RWPE1 (cell line): ENCODE data around the gene PF4V1.

Source experiments
- CTCF ChIA-PET: fragments of 350-600 bp; sonication (Branson Sonifier 250); formaldehyde crosslinking; extraction: SDS; loops from one replicate; lab custom pipeline; 2021; lab: Yijun Ruan, JAX
- POLR2A ChIA-PET: fragments of 400-600 bp; formaldehyde crosslinking; extraction: SDS; loops from one replicate; lab custom pipeline; 2020; ENCODE audit warnings: antibody characterized with exemption; ENCODE audit not compliant: low non-redundant PET; lab: Yijun Ruan, JAX
- DNase-seq: peaks from one replicate; pipeline ENCODE4 v3.0.0; 2012; ENCODE audit warnings: low spot score
- H3K27ac ChIP-seq: fragments of 450-650 bp; 2 replicates; pipeline ENCODE4 v1.5.1; 2017
- TF ChIP-seq, protein P1 (sequence below): fragments of 450-650 bp; conservative IDR thresholded peaks from 2 replicates; pipeline ENCODE4 v1.5.1; 2017; ENCODE audit warnings: low read depth, mild to moderate bottlenecking

Gene PF4V1

DNA sequence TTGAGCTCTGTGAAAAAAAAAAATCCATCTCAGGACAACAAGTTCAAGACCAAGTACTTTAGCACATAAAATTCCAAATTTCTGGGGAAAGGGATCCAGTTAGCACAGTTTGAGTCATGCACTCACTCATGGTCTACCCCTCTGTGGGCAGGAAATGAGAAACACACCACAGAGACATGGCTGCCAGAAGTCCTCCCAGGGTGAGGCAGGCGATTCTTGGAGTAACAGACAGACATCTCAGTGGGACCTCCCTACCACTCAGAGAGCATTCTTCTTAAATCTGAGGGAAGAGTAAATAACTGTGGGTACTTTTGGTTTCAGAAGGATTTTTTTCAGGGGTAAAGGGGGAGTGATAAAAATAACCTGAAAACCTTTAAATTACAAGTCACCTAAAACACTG is 30.2 kb downstream of the PF4V1 start:
- ChIA-PET CTCF (interaction anchor here (0.6 kb wide), 1 partner anchor 720 kb away, joined by 3 read pairs; no protein-coding TSS in a partner anchor), POLR2A (interaction anchor here (0.6 kb wide), 1 partner anchor 792 kb away, joined by 4 read pairs; no protein-coding TSS in a partner anchor)
- no peak overlapping the region for H3K27ac ChIP-seq
- DNase-seq = no peak
- TF ChIP-seq, protein P1, sequence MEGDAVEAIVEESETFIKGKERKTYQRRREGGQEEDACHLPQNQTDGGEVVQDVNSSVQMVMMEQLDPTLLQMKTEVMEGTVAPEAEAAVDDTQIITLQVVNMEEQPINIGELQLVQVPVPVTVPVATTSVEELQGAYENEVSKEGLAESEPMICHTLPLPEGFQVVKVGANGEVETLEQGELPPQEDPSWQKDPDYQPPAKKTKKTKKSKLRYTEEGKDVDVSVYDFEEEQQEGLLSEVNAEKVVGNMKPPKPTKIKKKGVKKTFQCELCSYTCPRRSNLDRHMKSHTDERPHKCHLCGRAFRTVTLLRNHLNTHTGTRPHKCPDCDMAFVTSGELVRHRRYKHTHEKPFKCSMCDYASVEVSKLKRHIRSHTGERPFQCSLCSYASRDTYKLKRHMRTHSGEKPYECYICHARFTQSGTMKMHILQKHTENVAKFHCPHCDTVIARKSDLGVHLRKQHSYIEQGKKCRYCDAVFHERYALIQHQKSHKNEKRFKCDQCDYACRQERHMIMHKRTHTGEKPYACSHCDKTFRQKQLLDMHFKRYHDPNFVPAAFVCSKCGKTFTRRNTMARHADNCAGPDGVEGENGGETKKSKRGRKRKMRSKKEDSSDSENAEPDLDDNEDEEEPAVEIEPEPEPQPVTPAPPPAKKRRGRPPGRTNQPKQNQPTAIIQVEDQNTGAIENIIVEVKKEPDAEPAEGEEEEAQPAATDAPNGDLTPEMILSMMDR = no peak

DNA sequence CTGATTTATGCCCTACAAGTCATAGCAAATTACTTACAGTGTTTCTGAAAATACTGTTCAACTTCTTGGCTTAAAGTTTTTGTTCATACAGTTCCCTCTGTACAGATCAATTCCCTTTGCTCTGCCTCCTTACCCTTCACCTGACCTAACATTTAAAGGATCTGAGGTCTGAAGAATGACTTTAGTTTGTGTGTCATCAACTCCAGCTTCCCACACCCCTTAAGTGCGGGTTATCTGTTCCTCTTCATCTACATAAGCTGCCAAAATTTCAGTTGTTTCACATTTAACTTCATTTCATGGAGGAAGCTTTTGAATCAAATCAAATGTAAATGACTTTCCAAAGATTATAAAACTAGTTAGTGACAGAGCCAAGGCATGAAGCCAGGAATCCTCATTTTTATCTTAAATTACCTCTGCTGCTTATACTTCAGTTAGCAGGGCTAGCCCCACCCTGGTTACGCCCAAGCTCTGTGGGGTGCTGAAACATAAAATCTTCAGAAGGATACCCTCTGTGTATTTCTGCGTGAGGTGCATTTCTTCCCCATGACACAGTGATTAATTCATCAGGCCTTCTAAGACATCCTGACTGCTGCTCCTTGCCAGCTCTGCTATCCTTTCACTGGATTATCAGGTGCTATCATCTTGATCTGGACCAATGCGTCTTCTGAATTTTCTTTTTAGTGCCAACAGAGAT is 32.6 kb downstream of the PF4V1 start:
- TF ChIP-seq, protein P1 = no peak
- no peak for DNase-seq
- ChIA-PET CTCF (no interaction called here), POLR2A (no interaction called here)
- H3K27ac ChIP-seq = no peak overlapping the region

DNA sequence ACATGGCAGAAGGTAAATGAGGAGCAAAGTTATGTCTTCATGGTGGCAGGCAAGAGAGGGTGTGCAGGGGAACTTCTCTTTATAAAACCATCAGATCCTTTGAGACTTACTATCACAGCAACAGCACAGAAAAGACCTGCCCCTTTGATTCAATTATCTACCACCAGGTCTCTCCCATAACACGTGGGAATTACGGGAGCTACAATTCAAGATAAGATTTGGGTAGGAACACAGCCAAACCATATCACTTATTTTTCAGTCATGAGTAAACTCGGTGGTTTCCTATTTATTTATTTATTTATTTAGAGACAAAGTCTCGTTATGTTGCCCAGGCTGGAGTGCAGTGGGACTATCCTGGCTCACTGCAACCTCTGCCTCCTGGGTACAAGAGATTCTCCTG is 38.2 kb downstream of the PF4V1 start:
- DNase-seq = no peak
- H3K27ac ChIP-seq = no peak overlapping the region
- CTCF ChIA-PET = no interaction called here
- POLR2A ChIA-PET = no interaction called here
- TF ChIP-seq, protein P1 = no peak

DNA sequence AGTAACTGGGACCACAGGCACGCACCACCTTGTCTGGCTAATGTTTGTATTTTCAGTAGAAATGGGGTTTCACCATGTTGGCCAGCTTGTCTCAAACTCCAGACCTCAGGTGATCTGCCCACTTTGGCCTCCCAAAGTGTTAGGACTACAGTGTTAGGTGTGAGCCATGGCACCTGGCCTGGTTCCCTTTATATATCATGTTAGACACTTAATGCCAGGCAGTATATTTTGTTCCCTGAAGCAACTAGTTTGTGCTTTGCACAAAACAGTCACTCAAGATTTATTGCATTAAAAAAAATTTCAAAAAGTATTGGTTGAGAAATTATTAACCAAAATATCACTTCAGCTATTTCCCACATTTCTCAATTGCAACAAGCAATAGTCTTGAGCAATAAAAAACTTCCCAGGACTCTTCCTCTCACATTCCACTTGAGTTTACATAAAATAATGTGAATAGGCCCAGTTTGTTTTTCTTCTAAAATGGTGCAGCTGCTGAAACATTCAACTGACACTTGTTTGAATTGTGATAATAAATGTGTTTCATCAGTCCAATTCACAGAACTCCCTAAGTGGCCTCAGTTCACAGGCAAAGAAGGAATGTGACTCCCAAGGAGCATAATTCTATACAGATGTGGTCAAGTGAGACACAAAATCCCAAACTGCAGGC is 38.8 kb downstream of the PF4V1 start:
- H3K27ac ChIP-seq = no peak overlapping the region
- no peak for DNase-seq
- TF ChIP-seq, protein P1 = no peak
- CTCF ChIA-PET = no interaction called here
- POLR2A ChIA-PET = no interaction called here

DNA sequence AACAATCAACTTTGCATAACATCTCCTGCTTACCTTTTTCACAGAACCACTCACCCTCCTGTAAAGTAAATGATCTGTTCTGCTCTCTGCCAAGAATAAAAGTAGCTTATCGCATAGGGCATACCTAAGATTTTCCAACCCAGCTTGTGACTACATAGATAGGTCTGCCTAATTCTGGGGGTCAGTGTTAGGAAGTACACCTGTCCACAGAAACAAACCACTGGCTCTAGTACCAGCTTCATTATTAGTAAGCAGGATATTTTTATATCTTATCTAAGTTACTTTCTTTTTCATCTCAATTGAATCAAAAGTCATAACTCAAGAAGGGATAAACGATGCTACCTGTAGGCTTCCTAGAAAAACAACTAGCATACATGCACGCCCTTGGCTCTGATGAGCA is 39.9 kb downstream of the PF4V1 start:
- POLR2A ChIA-PET = no interaction called here
- no peak for DNase-seq
- TF ChIP-seq, protein P1 = no peak
- no peak overlapping the region for H3K27ac ChIP-seq
- CTCF ChIA-PET = no interaction called here

DNA sequence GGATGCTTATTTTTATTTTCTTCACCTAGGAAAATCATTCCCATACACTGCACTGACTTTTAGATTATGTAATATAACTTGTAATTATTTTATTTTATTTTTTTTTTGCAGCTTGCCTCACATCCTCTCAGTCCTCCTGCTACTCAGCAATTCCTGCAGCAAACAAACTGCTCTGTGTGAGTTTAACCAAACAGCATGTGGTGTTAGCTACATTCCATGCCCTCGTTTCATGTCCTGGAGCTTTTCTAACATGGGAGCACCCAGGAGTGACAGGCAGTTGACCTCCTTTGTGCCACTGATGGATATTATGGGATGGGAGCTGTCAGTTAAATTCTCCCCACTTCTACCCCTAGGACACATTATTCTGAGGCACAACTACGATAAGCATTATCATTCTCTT is 40.9 kb downstream of the PF4V1 start:
- TF ChIP-seq, protein P1 = no peak
- DNase-seq = no peak
- POLR2A ChIA-PET = no interaction called here
- no peak overlapping the region for H3K27ac ChIP-seq
- CTCF ChIA-PET = interaction anchor here (0.7 kb wide), 1 partner anchor 27 kb away, joined by 3 read pairs; no protein-coding TSS in a partner anchor
